ENCODE measurements around the gene CA5A.
A peak's percentile ranks its signal among the peaks of the same experiment; 100 is the strongest.
"Not testable (repeated sequence)": the region's sequence is repeated elsewhere in the genome, so short reads cannot be mapped to it uniquely, and the experiment has no call there.

Gene CA5A

DNA sequence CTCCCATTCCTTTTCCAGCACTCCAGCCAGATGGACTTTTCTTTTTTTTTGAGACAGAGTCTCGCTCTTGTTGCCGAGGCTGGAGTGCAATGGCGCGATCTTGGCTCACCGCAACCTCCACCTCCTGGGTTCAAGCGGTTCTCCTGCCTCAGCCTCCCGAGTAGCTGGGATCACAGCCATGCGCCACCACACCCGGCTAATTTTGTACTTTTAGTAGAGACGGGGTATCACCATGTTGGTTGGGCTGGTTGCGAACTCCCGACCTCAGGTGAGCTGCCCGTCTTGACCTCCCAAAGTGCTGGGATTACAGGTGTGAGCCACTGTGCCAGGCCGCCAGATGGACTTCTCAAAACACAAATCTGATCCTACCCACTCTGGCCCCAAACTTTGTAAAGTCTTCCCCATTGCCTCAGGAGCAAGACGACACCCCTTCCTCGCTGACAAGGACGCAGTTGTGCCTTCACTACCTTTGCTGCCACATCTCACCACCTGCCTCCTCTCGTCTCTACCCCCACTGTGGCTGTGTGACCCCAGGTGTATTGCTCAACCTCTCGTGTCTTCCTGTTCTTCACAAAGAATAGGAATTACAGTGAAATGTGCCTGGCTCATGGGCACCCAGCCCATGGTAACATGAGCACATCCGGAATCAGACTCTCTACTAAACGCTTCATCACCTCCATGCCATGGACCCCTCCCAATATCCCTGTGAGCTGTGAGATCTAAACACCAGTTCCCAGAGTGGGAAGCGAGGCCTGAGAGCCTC is 11.2 kb upstream of the CA5A start:
- Histone ChIP-seq H3K4me3 (ENCODE audit: low read depth, low read length) (no peak overlapping the region), H3K27ac (ENCODE audit: low read depth, low read length) (no peak overlapping the region), H3K36me3 (ENCODE audit: control insufficient read depth, insufficient read depth, low read length) (no peaks in the 10 kb centered on the region), H3K9ac (ENCODE audit: low read depth, low read length) (no peak overlapping the region), H3K27me3 (ENCODE audit: control insufficient read depth, insufficient read depth, low read length) (no peaks in the 10 kb centered on the region), H3K4me1 (ENCODE audit: control insufficient read depth, insufficient read depth, low read length) (peaks cover 11% of the 10 kb centered on the region; the same call in 1 of the 2 replicates), H3K9me3 (ENCODE audit: control insufficient read depth, insufficient read depth, low read length) (no peaks in the 10 kb centered on the region)

DNA sequence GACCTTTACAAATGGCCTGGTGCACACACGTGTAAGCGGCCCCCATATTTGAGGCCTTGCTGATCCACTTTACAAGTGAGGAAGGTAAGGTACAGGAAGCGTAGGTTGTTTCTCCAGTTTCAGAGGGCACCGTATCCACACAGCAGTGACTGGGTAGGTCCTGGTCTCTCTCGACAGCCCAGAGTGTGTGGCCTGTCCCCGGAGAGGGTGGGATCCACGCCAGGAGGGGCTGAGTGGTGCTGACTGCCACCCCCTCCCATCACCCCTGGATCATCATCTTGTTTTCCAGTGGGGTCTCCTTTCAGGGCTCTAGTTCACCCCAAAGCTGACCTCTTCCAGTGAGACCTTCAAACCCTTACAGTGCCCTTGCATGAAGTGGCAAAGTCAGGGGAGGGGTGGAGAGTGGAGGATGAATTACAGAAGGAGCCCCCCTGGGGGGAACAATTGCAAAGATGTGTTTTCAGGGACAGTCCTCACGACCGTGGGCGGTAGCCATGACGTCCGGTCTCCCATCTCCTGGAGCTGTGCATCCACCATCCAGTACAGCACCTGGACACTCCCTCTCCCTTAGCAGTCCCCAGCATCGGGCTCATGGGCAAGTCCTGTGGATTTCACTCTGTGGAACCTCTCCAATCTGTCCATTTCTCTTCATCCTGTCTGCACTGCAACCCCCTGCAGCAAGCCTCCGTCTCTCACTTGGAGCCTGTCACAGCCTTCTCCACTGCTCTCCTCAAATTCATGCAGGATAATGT is 10.4 kb upstream of the CA5A start:
- no peaks in the 10 kb centered on the region for H3K9me3 ChIP-seq (ENCODE audit: control insufficient read depth, insufficient read depth, low read length)
- H3K27ac ChIP-seq (ENCODE audit: low read depth, low read length) = no peak overlapping the region
- H3K9ac ChIP-seq (ENCODE audit: low read depth, low read length) = no peak overlapping the region

DNA sequence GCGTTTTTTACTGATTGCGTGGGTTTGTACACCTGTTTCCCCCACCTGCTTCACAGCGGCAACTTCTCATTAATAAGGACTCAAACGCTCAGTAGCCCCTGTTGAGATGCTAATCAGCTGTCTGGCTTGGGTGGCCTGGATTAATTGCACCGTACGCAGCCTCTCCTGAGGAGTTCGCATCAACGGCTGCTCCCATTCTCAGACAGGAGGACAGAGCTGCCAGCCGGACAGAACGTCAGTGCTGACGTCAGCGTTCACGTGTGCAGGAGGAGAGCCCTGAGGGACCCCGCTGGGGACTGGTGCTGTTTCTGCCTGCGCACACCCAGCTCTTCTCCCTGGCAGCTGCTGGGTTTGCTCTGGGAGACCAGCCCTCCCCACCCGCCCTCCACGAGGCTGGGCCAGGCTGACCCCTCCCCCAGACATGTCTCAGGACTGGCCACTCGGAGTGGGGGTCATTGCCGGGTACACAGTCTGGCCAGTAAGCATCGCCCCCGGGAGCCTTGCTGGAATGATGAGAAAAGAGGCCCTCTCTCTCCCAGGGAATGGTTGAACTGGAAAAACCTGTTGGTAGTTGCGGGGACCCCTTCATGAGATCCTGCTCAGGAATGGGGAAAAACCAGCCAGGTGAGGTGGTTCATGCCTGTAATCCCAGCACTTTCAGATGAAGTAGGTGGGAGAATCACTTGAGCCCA is 9.2 kb upstream of the CA5A start:
- Histone ChIP-seq H3K9me3 (ENCODE audit: control insufficient read depth, insufficient read depth, low read length) (no peaks in the 10 kb centered on the region), H3K9ac (ENCODE audit: low read depth, low read length) (no peak overlapping the region), H3K4me1 (ENCODE audit: control insufficient read depth, insufficient read depth, low read length) (peaks cover 11% of the 10 kb centered on the region; the same call in 1 of the 2 replicates), H3K27ac (ENCODE audit: low read depth, low read length) (peak overlapping the region; percentile 34), H3K36me3 (ENCODE audit: control insufficient read depth, insufficient read depth, low read length) (no peaks in the 10 kb centered on the region), H3K4me3 (ENCODE audit: low read depth, low read length) (no peak overlapping the region), H3K27me3 (ENCODE audit: control insufficient read depth, insufficient read depth, low read length) (no peaks in the 10 kb centered on the region)

More for the DNA sequence above, 10.4 kb upstream of the CA5A start:
- H3K36me3 ChIP-seq (ENCODE audit: control insufficient read depth, insufficient read depth, low read length) = no peaks in the 10 kb centered on the region
- H3K4me3 ChIP-seq (ENCODE audit: low read depth, low read length) = no peak overlapping the region
- peaks cover 11% of the 10 kb centered on the region; the same call in 1 of the 2 replicates for H3K4me1 ChIP-seq (ENCODE audit: control insufficient read depth, insufficient read depth, low read length)
- H3K27me3 ChIP-seq (ENCODE audit: control insufficient read depth, insufficient read depth, low read length) = no peaks in the 10 kb centered on the region

DNA sequence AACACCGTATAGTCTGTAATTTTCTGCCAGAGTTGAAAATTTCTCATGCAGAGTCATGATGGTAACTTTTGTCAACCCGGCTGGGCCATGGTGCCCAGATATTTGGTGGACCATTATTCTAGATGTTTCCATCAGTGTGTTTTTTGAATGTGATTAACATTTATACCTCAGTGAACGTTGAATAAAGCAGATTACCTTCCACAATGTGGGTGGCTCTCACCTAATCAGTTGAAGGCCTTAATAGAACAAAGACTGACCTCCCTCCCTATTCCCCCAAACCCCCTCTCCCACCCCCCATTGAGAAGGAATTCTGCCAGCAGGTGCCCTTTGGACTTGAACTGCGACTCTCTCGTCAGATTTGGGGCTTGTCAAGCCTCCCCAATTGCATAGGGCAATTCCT is 6.4 kb upstream of the CA5A start:
- Histone ChIP-seq H3K9me3 (ENCODE audit: control insufficient read depth, insufficient read depth, low read length) (no peaks in the 10 kb centered on the region), H3K27me3 (ENCODE audit: control insufficient read depth, insufficient read depth, low read length) (no peaks in the 10 kb centered on the region), H3K36me3 (ENCODE audit: control insufficient read depth, insufficient read depth, low read length) (no peaks in the 10 kb centered on the region), H3K9ac (ENCODE audit: low read depth, low read length) (no peak overlapping the region), H3K4me3 (ENCODE audit: low read depth, low read length) (no peak overlapping the region), H3K4me1 (ENCODE audit: control insufficient read depth, insufficient read depth, low read length) (peaks cover 11% of the 10 kb centered on the region; the same call in 1 of the 2 replicates), H3K27ac (ENCODE audit: low read depth, low read length) (no peak overlapping the region)

DNA sequence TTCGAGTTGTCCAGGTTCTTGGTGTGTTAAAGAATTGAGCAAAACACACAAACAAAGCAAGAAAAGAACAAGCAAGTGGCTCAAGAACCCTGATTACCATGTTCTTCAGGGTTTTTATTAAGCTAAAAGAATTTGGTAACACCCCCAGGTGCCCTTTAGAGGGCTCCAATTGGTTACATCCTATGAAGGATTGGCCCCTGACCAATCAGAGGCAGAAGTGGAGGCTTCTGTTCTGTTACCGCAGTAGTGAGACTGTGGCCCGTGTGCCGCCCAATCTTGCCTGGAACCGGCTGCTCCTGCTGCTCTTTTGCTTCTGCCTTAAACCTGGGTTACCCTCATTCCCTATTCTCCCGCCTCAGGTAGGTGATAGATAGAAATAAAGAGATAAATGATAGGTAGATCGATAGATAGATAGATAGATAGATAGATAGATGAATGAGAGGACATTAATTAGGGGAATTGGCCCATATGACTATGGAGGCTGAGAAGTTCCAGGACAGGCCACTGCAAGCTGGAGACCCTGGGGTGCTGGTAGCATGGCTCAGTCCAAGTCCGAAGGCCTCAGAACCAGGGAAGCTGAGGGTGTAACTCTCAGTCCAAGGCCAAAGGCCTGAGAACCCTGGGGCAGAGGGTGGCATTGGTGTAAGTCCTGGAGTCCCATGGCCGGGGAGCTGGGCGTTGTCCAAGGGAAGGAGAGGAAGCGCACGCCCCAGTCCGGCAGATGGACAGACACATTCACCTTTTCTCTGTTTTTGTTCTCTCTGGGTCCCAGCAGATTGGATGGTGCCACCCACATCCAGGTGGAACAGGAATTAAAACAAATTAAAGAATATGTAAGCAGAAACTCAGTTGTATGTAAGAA is 3.5 kb upstream of the CA5A start:
- Histone ChIP-seq H3K9ac (ENCODE audit: low read depth, low read length) (no peak overlapping the region), H3K4me1 (ENCODE audit: control insufficient read depth, insufficient read depth, low read length) (no peaks in the 10 kb centered on the region), H3K4me3 (ENCODE audit: low read depth, low read length) (no peak overlapping the region), H3K9me3 (ENCODE audit: control insufficient read depth, insufficient read depth, low read length) (no peaks in the 10 kb centered on the region), H3K36me3 (ENCODE audit: control insufficient read depth, insufficient read depth, low read length) (no peaks in the 10 kb centered on the region), H3K27ac (ENCODE audit: low read depth, low read length) (no peak overlapping the region), H3K27me3 (ENCODE audit: control insufficient read depth, insufficient read depth, low read length) (no peaks in the 10 kb centered on the region)

DNA sequence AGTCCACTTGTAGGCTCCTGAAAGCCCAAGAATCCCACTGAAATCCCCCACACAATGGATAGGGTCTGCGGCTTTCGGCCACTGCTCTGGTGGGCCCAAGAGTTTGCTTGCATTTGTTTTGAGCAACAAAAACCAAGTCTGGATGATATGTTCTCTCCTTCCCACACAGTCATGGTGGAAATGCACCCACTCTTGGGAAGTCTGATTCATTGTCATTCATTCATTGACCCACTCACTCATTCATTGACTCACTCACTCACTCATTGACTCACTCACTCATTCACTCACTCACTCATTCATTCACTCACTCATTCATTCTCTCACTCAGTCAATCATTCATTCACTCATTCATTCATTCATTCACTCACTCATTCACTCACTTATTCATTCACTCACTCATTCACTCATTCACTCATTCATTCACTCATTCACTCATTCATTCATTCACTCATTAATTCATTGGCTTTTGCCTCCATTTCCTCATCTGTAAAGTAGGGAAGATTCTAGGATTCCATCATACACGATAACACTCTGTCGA is 2.2 kb upstream of the CA5A start:
- Histone ChIP-seq H3K4me3 (ENCODE audit: low read depth, low read length) (no peak overlapping the region), H3K36me3 (ENCODE audit: control insufficient read depth, insufficient read depth, low read length) (no peaks in the 10 kb centered on the region), H3K4me1 (ENCODE audit: control insufficient read depth, insufficient read depth, low read length) (no peaks in the 10 kb centered on the region), H3K9me3 (ENCODE audit: control insufficient read depth, insufficient read depth, low read length) (no peaks in the 10 kb centered on the region), H3K27ac (ENCODE audit: low read depth, low read length) (no peak overlapping the region), H3K9ac (ENCODE audit: low read depth, low read length) (no peak overlapping the region), H3K27me3 (ENCODE audit: control insufficient read depth, insufficient read depth, low read length) (no peaks in the 10 kb centered on the region)

DNA sequence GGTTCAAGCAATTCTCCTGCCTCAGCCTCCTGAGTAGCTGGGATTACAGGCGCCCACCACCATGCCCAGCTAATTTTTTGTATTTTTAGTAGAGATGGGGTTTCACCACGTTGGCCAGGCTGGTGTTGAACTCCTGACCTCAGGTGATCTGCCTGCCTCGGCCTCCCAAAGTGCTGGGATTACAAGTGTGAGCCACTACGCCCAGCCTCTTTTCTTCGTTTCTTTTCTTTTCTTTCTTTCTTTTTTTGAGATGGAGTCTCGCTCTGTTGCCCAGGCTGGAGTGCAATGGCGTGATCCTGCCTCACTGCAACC is 858 bp upstream of the CA5A start:
- H3K27me3 ChIP-seq (ENCODE audit: control insufficient read depth, insufficient read depth, low read length); H3K9me3 ChIP-seq (ENCODE audit: control insufficient read depth, insufficient read depth, low read length); H3K36me3 ChIP-seq (ENCODE audit: control insufficient read depth, insufficient read depth, low read length); H3K27ac ChIP-seq (ENCODE audit: low read depth, low read length); H3K9ac ChIP-seq (ENCODE audit: low read depth, low read length); H3K4me1 ChIP-seq (ENCODE audit: control insufficient read depth, insufficient read depth, low read length); H3K4me3 ChIP-seq (ENCODE audit: low read depth, low read length): not testable (repeated sequence)

DNA sequence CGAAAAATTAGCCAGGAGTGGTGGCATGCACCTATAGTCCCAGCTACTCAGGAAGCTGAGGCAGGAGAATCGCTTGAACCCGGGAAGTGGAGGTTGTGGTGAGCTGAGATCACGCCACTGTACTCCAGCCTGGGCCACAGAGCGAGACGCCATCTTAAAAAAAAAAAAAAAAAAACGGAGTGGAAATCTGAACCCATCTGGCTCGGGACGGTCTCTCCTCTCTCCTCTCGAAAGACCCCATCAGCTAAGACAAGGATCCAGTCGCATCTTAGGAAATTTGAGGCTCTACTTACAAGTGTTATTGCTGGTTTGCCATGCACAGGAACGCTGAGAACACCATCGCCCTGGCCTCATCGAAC is 334 bp downstream of the CA5A start:
- not testable (repeated sequence) for H3K9me3 ChIP-seq (ENCODE audit: control insufficient read depth, insufficient read depth, low read length); H3K9ac ChIP-seq (ENCODE audit: low read depth, low read length); H3K4me1 ChIP-seq (ENCODE audit: control insufficient read depth, insufficient read depth, low read length); H3K27ac ChIP-seq (ENCODE audit: low read depth, low read length); H3K36me3 ChIP-seq (ENCODE audit: control insufficient read depth, insufficient read depth, low read length); H3K4me3 ChIP-seq (ENCODE audit: low read depth, low read length); H3K27me3 ChIP-seq (ENCODE audit: control insufficient read depth, insufficient read depth, low read length)

DNA sequence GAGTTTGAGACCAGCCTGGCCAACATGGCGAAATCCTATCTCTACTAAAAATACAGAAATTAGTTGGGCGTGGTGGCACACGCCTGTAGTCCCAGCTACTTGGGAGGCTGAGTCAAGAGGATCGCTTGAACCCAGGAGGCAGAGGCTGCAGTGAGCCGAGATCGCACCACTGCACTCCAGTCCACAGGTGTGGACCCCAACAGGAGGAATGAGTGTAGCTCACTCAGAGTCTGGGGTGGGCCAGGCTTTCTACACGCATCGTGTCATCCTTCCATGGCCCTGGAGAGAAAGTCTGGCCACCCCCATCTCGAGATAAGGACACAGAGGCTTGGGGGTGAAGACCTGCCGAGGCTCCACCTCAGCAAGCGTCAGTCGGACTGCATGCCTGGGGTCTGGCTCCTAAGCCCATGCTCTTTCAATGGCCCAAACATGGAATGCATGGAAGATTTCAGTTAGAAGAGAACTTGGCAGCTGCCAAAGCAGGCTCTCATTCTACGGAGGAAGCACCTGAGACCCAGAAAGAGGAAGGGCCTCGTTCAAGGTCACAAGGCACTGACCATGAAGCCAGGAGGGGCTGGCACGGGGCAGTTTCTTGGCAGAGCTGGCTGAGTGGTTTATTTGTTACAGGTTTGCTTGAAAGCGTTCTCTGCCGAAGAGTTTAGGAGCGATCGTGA is 1.4 kb downstream of the CA5A start:
- H3K4me3 ChIP-seq (ENCODE audit: low read depth, low read length); H3K4me1 ChIP-seq (ENCODE audit: control insufficient read depth, insufficient read depth, low read length); H3K27me3 ChIP-seq (ENCODE audit: control insufficient read depth, insufficient read depth, low read length): not testable (repeated sequence)

DNA sequence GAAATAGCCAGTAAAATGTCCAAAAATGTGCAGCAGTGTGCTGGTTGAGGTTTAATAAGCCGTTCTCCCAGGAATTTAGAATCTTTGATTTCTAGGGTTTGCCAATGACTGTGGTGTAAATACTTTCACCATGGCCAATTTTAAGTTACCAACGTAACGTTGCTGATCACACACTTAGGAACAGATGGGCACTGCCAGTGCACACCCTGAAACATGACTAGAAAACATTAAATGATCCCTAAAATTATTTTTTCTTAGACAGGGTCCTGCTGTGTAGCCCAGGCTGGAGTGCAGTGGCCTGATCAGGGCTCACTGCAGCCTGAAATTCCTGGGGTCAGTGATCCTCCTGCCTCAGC is 3.2 kb downstream of the CA5A start:
- Histone ChIP-seq H3K27me3 (ENCODE audit: control insufficient read depth, insufficient read depth, low read length) (no peaks in the 10 kb centered on the region), H3K9ac (ENCODE audit: low read depth, low read length) (no peak overlapping the region), H3K36me3 (ENCODE audit: control insufficient read depth, insufficient read depth, low read length) (no peaks in the 10 kb centered on the region), H3K9me3 (ENCODE audit: control insufficient read depth, insufficient read depth, low read length) (no peaks in the 10 kb centered on the region), H3K4me1 (ENCODE audit: control insufficient read depth, insufficient read depth, low read length) (no peaks in the 10 kb centered on the region), H3K27ac (ENCODE audit: low read depth, low read length) (no peak overlapping the region), H3K4me3 (ENCODE audit: low read depth, low read length) (no peak overlapping the region)

More for the DNA sequence above, 1.4 kb downstream of the CA5A start:
- not testable (repeated sequence) for H3K27ac ChIP-seq (ENCODE audit: low read depth, low read length); H3K9me3 ChIP-seq (ENCODE audit: control insufficient read depth, insufficient read depth, low read length); H3K9ac ChIP-seq (ENCODE audit: low read depth, low read length); H3K36me3 ChIP-seq (ENCODE audit: control insufficient read depth, insufficient read depth, low read length)

All from HUES48 (cell line).